IMR-90 (cell line): ENCODE results near the gene PCDHGB5.

Source experiments
- BHLHE40 ChIP-seq: fragments of 150-350 bp; IDR thresholded peaks from 2 replicates; pipeline ENCODE4 v1.6.1; 2016; ENCODE audit warnings: mild to moderate bottlenecking, low read depth, low read length
- FOS ChIP-seq: fragments of 150-350 bp; IDR thresholded peaks from 2 replicates; pipeline ENCODE4 v1.6.1; 2016; ENCODE audit warnings: low read depth, low read length
- MAZ ChIP-seq: IDR thresholded peaks from 2 replicates; pipeline ENCODE4 v1.6.1; 2012; ENCODE audit warnings: low read depth, mild to moderate bottlenecking, low read length, improper control_type of control experiment, moderate library complexity, borderline replicate concordance
- MXI1 ChIP-seq: IDR thresholded peaks from 2 replicates; pipeline ENCODE4 v1.6.1; 2012; ENCODE audit warnings: low read depth, mild to moderate bottlenecking, low read length, moderate library complexity, borderline replicate concordance
- NFE2L2 ChIP-seq: fragments of 150-350 bp; IDR thresholded peaks from 2 replicates; pipeline ENCODE4 v1.6.1; 2016; ENCODE audit warnings: low read depth, mild to moderate bottlenecking, low read length
- POLR2A ChIP-seq: IDR thresholded peaks from 2 replicates; pipeline ENCODE4 v1.6.1; 2012; ENCODE audit warnings: mild to moderate bottlenecking, low read depth, low read length
- RAD21 ChIP-seq: IDR thresholded peaks from 2 replicates; pipeline ENCODE4 v1.6.1; 2012; ENCODE audit warnings: low read length, improper control_type of control experiment
- RCOR1 ChIP-seq: IDR thresholded peaks from 2 replicates; pipeline ENCODE4 v1.6.1; 2012; ENCODE audit warnings: mild to moderate bottlenecking, low read length, improper control_type of control experiment; ENCODE audit not compliant: insufficient replicate concordance
- RFX5 ChIP-seq: IDR thresholded peaks from 2 replicates; pipeline ENCODE4 v1.8.0; 2012; ENCODE audit warnings: low read depth, mild to moderate bottlenecking, low read length, moderate library complexity
- SMC3 ChIP-seq: fragments of 150-350 bp; IDR thresholded peaks from 2 replicates; pipeline ENCODE4 v1.6.1; 2016; ENCODE audit warnings: low read depth, mild to moderate bottlenecking, antibody characterized with exemption, low read length, moderate library complexity
- TF ChIP-seq, protein P1 (sequence below): conservative IDR thresholded peaks from 2 replicates; pipeline ENCODE4 v1.5.1; 2012; ENCODE audit warnings: mild to moderate bottlenecking, low read depth, low read length, improper control_type of control experiment
- TF ChIP-seq, protein P2 (sequence below): fragments of 150-350 bp; IDR thresholded peaks from 2 replicates; pipeline ENCODE4 v1.6.1; 2016; ENCODE audit warnings: low read depth, mild to moderate bottlenecking, low read length, moderate library complexity, borderline replicate concordance

DNA sequence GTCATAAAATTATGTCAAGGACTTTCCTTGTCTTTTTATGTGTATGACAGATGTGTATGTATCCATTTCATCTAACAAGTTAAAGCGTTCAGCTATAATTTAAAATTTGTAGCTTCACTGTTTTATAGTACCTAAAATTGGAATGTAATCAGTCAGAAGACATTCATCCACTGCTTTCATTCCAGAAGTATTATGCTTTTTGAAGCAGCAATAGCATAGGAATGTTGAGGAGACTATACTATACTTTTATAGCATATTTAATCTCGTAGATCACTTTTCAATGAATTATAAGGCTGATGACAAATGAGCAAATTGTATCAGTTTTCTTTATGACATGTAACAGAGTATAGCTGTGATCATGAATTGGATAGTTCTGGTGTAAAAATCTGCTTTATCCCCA is 39.5 kb downstream of the PCDHGB5 start:
- TF ChIP-seq, protein P1, sequence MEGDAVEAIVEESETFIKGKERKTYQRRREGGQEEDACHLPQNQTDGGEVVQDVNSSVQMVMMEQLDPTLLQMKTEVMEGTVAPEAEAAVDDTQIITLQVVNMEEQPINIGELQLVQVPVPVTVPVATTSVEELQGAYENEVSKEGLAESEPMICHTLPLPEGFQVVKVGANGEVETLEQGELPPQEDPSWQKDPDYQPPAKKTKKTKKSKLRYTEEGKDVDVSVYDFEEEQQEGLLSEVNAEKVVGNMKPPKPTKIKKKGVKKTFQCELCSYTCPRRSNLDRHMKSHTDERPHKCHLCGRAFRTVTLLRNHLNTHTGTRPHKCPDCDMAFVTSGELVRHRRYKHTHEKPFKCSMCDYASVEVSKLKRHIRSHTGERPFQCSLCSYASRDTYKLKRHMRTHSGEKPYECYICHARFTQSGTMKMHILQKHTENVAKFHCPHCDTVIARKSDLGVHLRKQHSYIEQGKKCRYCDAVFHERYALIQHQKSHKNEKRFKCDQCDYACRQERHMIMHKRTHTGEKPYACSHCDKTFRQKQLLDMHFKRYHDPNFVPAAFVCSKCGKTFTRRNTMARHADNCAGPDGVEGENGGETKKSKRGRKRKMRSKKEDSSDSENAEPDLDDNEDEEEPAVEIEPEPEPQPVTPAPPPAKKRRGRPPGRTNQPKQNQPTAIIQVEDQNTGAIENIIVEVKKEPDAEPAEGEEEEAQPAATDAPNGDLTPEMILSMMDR = no peak
- TF ChIP-seq POLR2A (no peak), BHLHE40 (no peak), RAD21 (no peak), NFE2L2 (no peak), MAZ (no peak), FOS (no peak), RFX5 (no peak), SMC3 (no peak), RCOR1 (no peak), MXI1 (no peak)
- TF ChIP-seq, protein P2, sequence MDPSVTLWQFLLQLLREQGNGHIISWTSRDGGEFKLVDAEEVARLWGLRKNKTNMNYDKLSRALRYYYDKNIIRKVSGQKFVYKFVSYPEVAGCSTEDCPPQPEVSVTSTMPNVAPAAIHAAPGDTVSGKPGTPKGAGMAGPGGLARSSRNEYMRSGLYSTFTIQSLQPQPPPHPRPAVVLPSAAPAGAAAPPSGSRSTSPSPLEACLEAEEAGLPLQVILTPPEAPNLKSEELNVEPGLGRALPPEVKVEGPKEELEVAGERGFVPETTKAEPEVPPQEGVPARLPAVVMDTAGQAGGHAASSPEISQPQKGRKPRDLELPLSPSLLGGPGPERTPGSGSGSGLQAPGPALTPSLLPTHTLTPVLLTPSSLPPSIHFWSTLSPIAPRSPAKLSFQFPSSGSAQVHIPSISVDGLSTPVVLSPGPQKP = no peak
